ENCODE results near the gene TXNRD1. TPM values are rescaled to one million over a fixed set of nuclear protein-coding genes. Genes with fewer than 3 reads are reported as not detected.

TXNRD1 gene
- total RNA-seq, 1 donor from 2014 or later: 82.7 TPM

GRCh38 chr12:104243551-104243950 lies 28.0 kb downstream of the TXNRD1 start:
- Mint-ChIP-seq H3K27me3 (ENCODE audit: low read depth) (no peaks in the 10 kb centered on the region), H3K4me1 (ENCODE audit: low read depth) (no peaks in the 10 kb centered on the region), H3K4me3 (ENCODE audit: unreplicated experiment) (no peak overlapping the region), H3K9me3 (ENCODE audit: low read depth) (no peaks in the 10 kb centered on the region), H3K27ac (ENCODE audit: unreplicated experiment) (no peak overlapping the region), H3K36me3 (ENCODE audit: low read depth) (no peaks in the 10 kb centered on the region)
- TF ChIP-seq CTCF (IDR thresholded peaks at IDR 0.05): no peak
- no peak for DNase-seq (ENCODE audit: low spot score)

- no peaks in the 10 kb centered on the region for H3K4me1 Mint-ChIP-seq (ENCODE audit: low read depth)
- TF ChIP-seq CTCF (IDR thresholded peaks at IDR 0.05): no peak
- H3K9me3 Mint-ChIP-seq (ENCODE audit: low read depth): no peaks in the 10 kb centered on the region
- no peak for DNase-seq (ENCODE audit: low spot score)
- no peak overlapping the region for H3K27ac Mint-ChIP-seq (ENCODE audit: unreplicated experiment)
- H3K4me3 Mint-ChIP-seq (ENCODE audit: unreplicated experiment): no peak overlapping the region
- H3K36me3 Mint-ChIP-seq (ENCODE audit: low read depth): no peaks in the 10 kb centered on the region
- no peaks in the 10 kb centered on the region for H3K27me3 Mint-ChIP-seq (ENCODE audit: low read depth)
Observed at GRCh38 chr12:104243971-104244370, 28.4 kb downstream of the TXNRD1 start.

GRCh38 chr12:104247698-104248097 lies 32.1 kb downstream of the TXNRD1 start:
- no peaks in the 10 kb centered on the region for H3K27me3 Mint-ChIP-seq (ENCODE audit: low read depth)
- no peaks in the 10 kb centered on the region for H3K9me3 Mint-ChIP-seq (ENCODE audit: low read depth)
- no peak for DNase-seq (ENCODE audit: low spot score)
- no peak overlapping the region for H3K27ac Mint-ChIP-seq (ENCODE audit: unreplicated experiment)
- TF ChIP-seq CTCF (IDR thresholded peaks at IDR 0.05): no peak
- H3K4me1 Mint-ChIP-seq (ENCODE audit: low read depth): no peaks in the 10 kb centered on the region
- H3K36me3 Mint-ChIP-seq (ENCODE audit: low read depth): no peaks in the 10 kb centered on the region
- no peak overlapping the region for H3K4me3 Mint-ChIP-seq (ENCODE audit: unreplicated experiment)

GRCh38 chr12:104248444-104248843 lies 32.9 kb downstream of the TXNRD1 start:
- Mint-ChIP-seq H3K27me3 (ENCODE audit: low read depth) (no peaks in the 10 kb centered on the region), H3K36me3 (ENCODE audit: low read depth) (no peaks in the 10 kb centered on the region), H3K4me1 (ENCODE audit: low read depth) (no peaks in the 10 kb centered on the region), H3K9me3 (ENCODE audit: low read depth) (no peaks in the 10 kb centered on the region), H3K4me3 (ENCODE audit: unreplicated experiment) (no peak overlapping the region), H3K27ac (ENCODE audit: unreplicated experiment) (no peak overlapping the region)
- TF ChIP-seq CTCF (IDR thresholded peaks at IDR 0.05): no peak
- no peak for DNase-seq (ENCODE audit: low spot score)

- H3K4me1 Mint-ChIP-seq (ENCODE audit: low read depth): no peaks in the 10 kb centered on the region
- H3K9me3 Mint-ChIP-seq (ENCODE audit: low read depth): no peaks in the 10 kb centered on the region
- TF ChIP-seq CTCF (IDR thresholded peaks at IDR 0.05): no peak
- no peaks in the 10 kb centered on the region for H3K27me3 Mint-ChIP-seq (ENCODE audit: low read depth)
- no peak overlapping the region for H3K4me3 Mint-ChIP-seq (ENCODE audit: unreplicated experiment)
- H3K36me3 Mint-ChIP-seq (ENCODE audit: low read depth): no peaks in the 10 kb centered on the region
- no peak for DNase-seq (ENCODE audit: low spot score)
- no peak overlapping the region for H3K27ac Mint-ChIP-seq (ENCODE audit: unreplicated experiment)
Observed at GRCh38 chr12:104249017-104249416, 33.4 kb downstream of the TXNRD1 start.
